Endothelial cell of umbilical vein (primary cell): Measurements from ENCODE around the gene PCP4L1. TPM values are rescaled to one million over a fixed set of nuclear protein-coding genes. Genes with fewer than 3 reads are reported as not detected.

ENCODE experiments used
- BruUV-seq: library from RNA; stranded (reverse); fragments of 400-500 nt; replicated peaks from 2 replicates; lab custom pipeline; 2021; lab: Mats Ljungman, UMichigan
- CTCF ChIA-PET: fragments of 300-600, 350-600 bp; sonication (Branson Sonifier 250); formaldehyde crosslinking; loops from one replicate; lab custom pipeline; 2021; ENCODE audit warnings: antibody characterized with exemption, inconsistent platforms; lab: Charles Lee
- POLR2A ChIA-PET: fragments of 300-600, 350-600 bp; sonication (Branson Sonifier 250); formaldehyde crosslinking; loops from one replicate; lab custom pipeline; 2021; ENCODE audit warnings: antibody characterized with exemption, inconsistent platforms; lab: Charles Lee
- DNase-seq: peaks from one replicate; pipeline ENCODE4 v3.0.0-alpha.2; 2011; ENCODE audit warnings: low read depth, low spot score
- FAIRE-seq: peaks from 2 replicates; lab custom pipeline; 2011; peaks lifted over from hg19 to GRCh38; lab: Jason Lieb, UNC
- H2AFZ ChIP-seq: 2 replicates; pipeline ENCODE4 v1.6.0; 2012; ENCODE audit warnings: low read depth, low read length, control low read depth, inconsistent platforms
- H3K27ac ChIP-seq: 2 replicates; pipeline ENCODE4 v1.5.1; 2011; ENCODE audit warnings: low read depth, mild to moderate bottlenecking, control low read depth, low read length, moderate library complexity; ENCODE audit not compliant: insufficient read depth
- H3K27me3 ChIP-seq, 2 experiments: 2 replicates each; pipeline versions ENCODE4 v1.6.0 to v1.6.1; 2011; ENCODE audit warnings: low read length in 2 of 2, mixed read lengths in 1 of 2; ENCODE audit not compliant: control insufficient read depth in 2 of 2, insufficient read depth in 2 of 2
- H3K36me3 ChIP-seq, 2 experiments: 2 replicates in 1 of 2; 3 replicates in 1 of 2; pipeline ENCODE4 v1.5.1; 2011; ENCODE audit warnings: low read length in 2 of 2, mild to moderate bottlenecking in 1 of 2, moderate library complexity in 1 of 2; ENCODE audit not compliant: control insufficient read depth in 2 of 2, insufficient read depth in 2 of 2; ENCODE audit errors: extremely low read depth in 1 of 2
- H3K4me1 ChIP-seq: 3 replicates; pipeline ENCODE4 v1.5.1; 2011; ENCODE audit warnings: mild to moderate bottlenecking, low read length; ENCODE audit not compliant: control insufficient read depth, insufficient read depth; ENCODE audit errors: extremely low read depth
- H3K4me2 ChIP-seq: 2 replicates; pipeline ENCODE4 v1.6.1; 2011; ENCODE audit warnings: low read length, control low read depth, mixed read lengths; ENCODE audit not compliant: insufficient read depth
- H3K4me3 ChIP-seq, 3 experiments: fragments of 200-600 bp in 1 of 3; sonication (generic), shearing (Covaris generic) in 1 of 3; replicated peaks in 1 of 3; 2 replicates each; pipeline ENCODE4 v1.5.1; 2011 to 2016; ENCODE audit warnings: control low read depth in 3 of 3, low read length in 3 of 3, mild to moderate bottlenecking in 2 of 3, inconsistent platforms in 1 of 3, low read depth in 1 of 3, moderate library complexity in 1 of 3; ENCODE audit not compliant: insufficient read depth in 1 of 3
- H3K79me2 ChIP-seq: 2 replicates; pipeline ENCODE4 v1.6.0; 2012; ENCODE audit warnings: low read length, inconsistent platforms; ENCODE audit not compliant: control insufficient read depth, insufficient read depth
- H3K9ac ChIP-seq: replicated peaks from 2 replicates; pipeline ENCODE3; 2011; ENCODE audit warnings: low read length, control low read depth; ENCODE audit not compliant: insufficient read depth; ENCODE audit errors: extremely low read depth
- H3K9me1 ChIP-seq: replicated peaks from 3 replicates; pipeline ENCODE4 v1.6.0; 2011; ENCODE audit warnings: mild to moderate bottlenecking, low read length; ENCODE audit not compliant: control insufficient read depth, insufficient read depth; ENCODE audit errors: extremely low read depth
- H3K9me3 ChIP-seq: replicated peaks from 2 replicates; pipeline ENCODE4 v1.5.1; 2012; ENCODE audit warnings: low read length, inconsistent platforms; ENCODE audit not compliant: control insufficient read depth, insufficient read depth
- H4K20me1 ChIP-seq: replicated peaks from 2 replicates; pipeline ENCODE3; 2011; ENCODE audit warnings: mild to moderate bottlenecking, low read length; ENCODE audit not compliant: control insufficient read depth, insufficient read depth; ENCODE audit errors: extremely low read depth
- EZH2 ChIP-seq: IDR thresholded peaks from 2 replicates; pipeline ENCODE4 v1.6.1; 2012; ENCODE audit warnings: borderline replicate concordance, low read depth, mild to moderate bottlenecking, moderate library complexity, low read length, inconsistent platforms; ENCODE audit not compliant: severe bottlenecking
- FOS ChIP-seq: IDR thresholded peaks from 2 replicates; pipeline ENCODE4 v1.6.1; 2011; ENCODE audit warnings: mild to moderate bottlenecking, low read length, moderate library complexity, borderline replicate concordance; ENCODE audit not compliant: insufficient read depth
- GATA2 ChIP-seq: IDR thresholded peaks from 2 replicates; pipeline ENCODE4 v1.7.0; 2011; ENCODE audit warnings: low read depth, mild to moderate bottlenecking, moderate library complexity, mixed read lengths, low read length; ENCODE audit not compliant: insufficient read length, insufficient read depth
- JUN ChIP-seq: IDR thresholded peaks from 2 replicates; pipeline ENCODE4 v1.6.1; 2011; ENCODE audit warnings: borderline replicate concordance, low read depth; ENCODE audit not compliant: insufficient read length, insufficient read depth
- MAX ChIP-seq: IDR thresholded peaks from 2 replicates; pipeline ENCODE4 v1.6.1; 2011; ENCODE audit not compliant: insufficient read depth, insufficient read length
- MYC ChIP-seq: IDR thresholded peaks from one replicate; pipeline ENCODE4 v1.6.1; 2011; ENCODE audit warnings: mild to moderate bottlenecking, low read depth, low read length
- POLR2A ChIP-seq: IDR thresholded peaks from 2 replicates; pipeline ENCODE4 v1.6.1; 2012; ENCODE audit warnings: low read depth, mild to moderate bottlenecking, control low read depth, low read length
- POLR2AphosphoS5 ChIP-seq: IDR thresholded peaks from 2 replicates; pipeline ENCODE4 v1.6.1; 2012; ENCODE audit warnings: low read depth, mild to moderate bottlenecking, control low read depth, low read length, moderate library complexity; ENCODE audit not compliant: insufficient read depth
- dilution Hi-C: fragments of 300-500 bp; cut with MboI; formaldehyde crosslinking; loops from one replicate; pipeline ENCODE4 v1.15.0; 2019; ENCODE audit warnings: low sequenced_read_pairs; ENCODE audit not compliant: extremely low pct_ligation_motif_present
- intact Hi-C: fragments of 100-400 bp; cut with micrococcal nuclease; formaldehyde crosslinking; loops from one replicate; pipeline ENCODE4 v1.10.0; 2022
- polyA plus RNA-seq, 4 experiments: library from polyadenylated mRNA; depleted of rRNA in 3 of 4; stranded (reverse) in 3 of 4; unstranded in 1 of 4; fragments of >200 nt; gene quantifications; 2 replicates each; pipeline versions ENCODE4 v1.2.1 to v1.2.3, GENCODE V29; 2011 to 2012; ENCODE audit warnings: missing spikeins in 1 of 4
- total RNA-seq: library from RNA; stranded (reverse); gene quantifications from 2 replicates; pipeline ENCODE4 v1.2.3, GENCODE V29; 2021
- TF ChIP-seq, protein P1 (sequence below), 2 donors: IDR thresholded peaks; 1 replicate in 1 of 2; 2 replicates in 1 of 2; pipeline ENCODE4 v1.5.1; 2011; ENCODE audit warnings: low read length in 2 of 2, mild to moderate bottlenecking in 2 of 2, moderate library complexity in 2 of 2, control low read depth in 1 of 2, inconsistent platforms in 1 of 2, low read depth in 1 of 2; ENCODE audit not compliant: insufficient read depth in 1 of 2; ENCODE audit errors: extremely low read depth in 1 of 2

The PCP4L1 gene
- total and polyA plus RNA-seq, 2 donors (not counting 3 experiments of a cell fraction or from before 2014, with no cell fraction given) = not detected

DNA sequence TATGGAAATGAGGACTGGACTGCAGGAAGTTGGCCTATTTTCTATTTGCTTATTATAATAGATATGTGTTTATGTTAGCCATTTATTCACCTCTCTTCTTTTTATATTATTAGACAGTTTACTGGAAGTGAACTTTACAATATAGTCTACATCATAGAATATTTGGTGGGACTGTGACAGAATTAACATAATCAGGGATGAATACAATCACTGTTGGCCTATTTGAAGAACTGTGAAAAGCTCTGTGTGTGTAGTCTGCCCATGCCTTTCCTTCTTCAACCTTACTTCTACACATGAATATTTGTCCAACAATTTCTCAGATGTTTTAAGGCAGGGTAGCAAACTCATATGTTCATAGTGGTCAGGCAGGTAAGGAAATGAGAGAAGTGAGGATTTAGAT is 38.9 kb downstream of the PCP4L1 start:
- TF ChIP-seq, protein P1, sequence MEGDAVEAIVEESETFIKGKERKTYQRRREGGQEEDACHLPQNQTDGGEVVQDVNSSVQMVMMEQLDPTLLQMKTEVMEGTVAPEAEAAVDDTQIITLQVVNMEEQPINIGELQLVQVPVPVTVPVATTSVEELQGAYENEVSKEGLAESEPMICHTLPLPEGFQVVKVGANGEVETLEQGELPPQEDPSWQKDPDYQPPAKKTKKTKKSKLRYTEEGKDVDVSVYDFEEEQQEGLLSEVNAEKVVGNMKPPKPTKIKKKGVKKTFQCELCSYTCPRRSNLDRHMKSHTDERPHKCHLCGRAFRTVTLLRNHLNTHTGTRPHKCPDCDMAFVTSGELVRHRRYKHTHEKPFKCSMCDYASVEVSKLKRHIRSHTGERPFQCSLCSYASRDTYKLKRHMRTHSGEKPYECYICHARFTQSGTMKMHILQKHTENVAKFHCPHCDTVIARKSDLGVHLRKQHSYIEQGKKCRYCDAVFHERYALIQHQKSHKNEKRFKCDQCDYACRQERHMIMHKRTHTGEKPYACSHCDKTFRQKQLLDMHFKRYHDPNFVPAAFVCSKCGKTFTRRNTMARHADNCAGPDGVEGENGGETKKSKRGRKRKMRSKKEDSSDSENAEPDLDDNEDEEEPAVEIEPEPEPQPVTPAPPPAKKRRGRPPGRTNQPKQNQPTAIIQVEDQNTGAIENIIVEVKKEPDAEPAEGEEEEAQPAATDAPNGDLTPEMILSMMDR (IDR thresholded peaks at IDR 0.05; ENCODE audit: extremely low read depth in 1 of 2, insufficient read depth in 1 of 2, low read depth in 1 of 2, low read length in 2 of 2) = no peak
- TF ChIP-seq POLR2A (no peak), JUN (no peak), GATA2 (no peak)
- intact Hi-C loops = no loop called here
- Histone ChIP-seq H3K79me2 (no peaks in the 10 kb centered on the region), H3K36me3 (no peaks in the 10 kb centered on the region), H3K4me1 (peaks cover 7% of the 10 kb centered on the region), H3K9me1 (no peaks in the 10 kb centered on the region), H4K20me1 (no peaks in the 10 kb centered on the region), H3K4me3 (no peak overlapping the region), H3K27ac (no peak overlapping the region), H2AFZ (no peak overlapping the region), H3K9ac (no peak overlapping the region), H3K27me3 (no peaks in the 10 kb centered on the region), H3K4me2 (no peak overlapping the region), H3K9me3 (no peaks in the 10 kb centered on the region)
- CTCF ChIA-PET = interaction anchor here (0.7 kb wide), 1 partner anchor 12 kb away, joined by 3 read pairs; no protein-coding TSS in a partner anchor
- POLR2A ChIA-PET = no interaction called here
- no TSS peak for BruUV-seq
- FAIRE-seq = no peak
- no peak for DNase-seq
- dilution Hi-C loops = no loop called here

DNA sequence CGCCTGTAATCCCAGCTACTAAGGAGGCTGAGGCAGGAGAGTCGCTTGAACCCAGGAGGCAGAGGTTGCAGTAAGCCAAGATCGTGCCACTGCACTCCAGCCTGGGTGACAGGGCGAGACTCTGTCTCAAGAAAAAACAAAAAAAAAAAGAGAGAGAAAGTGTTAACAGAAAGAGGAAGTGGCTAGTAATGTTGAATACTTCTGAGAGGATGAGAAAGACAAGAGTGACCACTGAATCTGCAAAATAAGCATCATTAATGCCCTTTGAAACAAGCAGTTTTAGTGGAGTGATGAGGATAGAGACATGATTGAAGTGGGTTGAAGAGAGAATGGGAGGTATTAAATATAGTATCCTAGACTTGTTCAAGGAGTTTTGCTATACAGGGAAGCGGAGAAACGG is 39.6 kb downstream of the PCP4L1 start:
- no TSS peak for BruUV-seq
- Histone ChIP-seq H3K9me3 (no peaks in the 10 kb centered on the region), H3K4me3 (no peak overlapping the region), H3K4me2 (no peak overlapping the region), H2AFZ (no peak overlapping the region), H3K9me1 (no peaks in the 10 kb centered on the region), H3K36me3 (no peaks in the 10 kb centered on the region), H3K79me2 (no peaks in the 10 kb centered on the region), H3K27ac (no peak overlapping the region), H3K4me1 (peaks cover 10% of the 10 kb centered on the region), H3K27me3 (no peaks in the 10 kb centered on the region), H4K20me1 (no peaks in the 10 kb centered on the region), H3K9ac (no peak overlapping the region)
- ChIA-PET POLR2A (no interaction called here), CTCF (no interaction called here)
- intact Hi-C loops = no loop called here
- DNase-seq (no peak), FAIRE-seq (no peak)
- no peak for TF ChIP-seq JUN
- TF ChIP-seq POLR2A = no peak
- no peak for TF ChIP-seq POLR2AphosphoS5
- TF ChIP-seq, protein P1 (IDR thresholded peaks at IDR 0.05; ENCODE audit: extremely low read depth in 1 of 2, insufficient read depth in 1 of 2, low read depth in 1 of 2, low read length in 2 of 2) = no peak
- no peak for TF ChIP-seq EZH2
- no peak for TF ChIP-seq GATA2
- TF ChIP-seq FOS = no peak
- no peak for TF ChIP-seq MAX
- no peak for TF ChIP-seq MYC
- dilution Hi-C loops = no loop called here
